NCI-H1436 treated with DMSO at 0.1 percent for 48 hours (cell line): ENCODE measurements around the gene PTPN3.
"Not testable (repeated sequence)": the region's sequence is repeated elsewhere in the genome, so short reads cannot be mapped to it uniquely, and the experiment has no call there.

ENCODE experiments used
- DNase-seq: peaks from one replicate; lab custom pipeline; 2025; lab: John Stamatoyannopoulos, UW

Gene PTPN3

GRCh38 chr9:109391176-109391575, 106.9 kb downstream of the PTPN3 start:
- no peak for DNase-seq

DNA sequence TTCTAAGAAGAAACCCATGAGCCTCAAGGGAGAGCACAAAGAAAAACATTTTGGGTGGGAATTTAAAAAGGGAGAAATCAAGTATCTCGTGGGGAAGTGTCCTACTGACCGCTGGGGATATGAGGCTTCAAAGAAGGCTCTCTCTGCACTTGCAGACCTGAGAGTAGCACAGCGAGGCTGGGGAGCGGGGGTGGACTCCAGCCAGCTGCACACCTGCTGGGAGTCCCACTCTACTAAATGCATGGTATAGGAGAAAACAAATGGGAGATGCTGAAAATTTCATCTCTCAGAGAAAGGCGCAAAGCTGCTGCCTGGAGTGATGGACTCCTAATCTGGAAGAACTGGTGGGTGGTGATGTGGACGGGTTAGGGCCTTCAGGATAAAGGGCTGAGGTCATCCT, 110.3 kb downstream of the PTPN3 start:
- no peak for DNase-seq

DNA sequence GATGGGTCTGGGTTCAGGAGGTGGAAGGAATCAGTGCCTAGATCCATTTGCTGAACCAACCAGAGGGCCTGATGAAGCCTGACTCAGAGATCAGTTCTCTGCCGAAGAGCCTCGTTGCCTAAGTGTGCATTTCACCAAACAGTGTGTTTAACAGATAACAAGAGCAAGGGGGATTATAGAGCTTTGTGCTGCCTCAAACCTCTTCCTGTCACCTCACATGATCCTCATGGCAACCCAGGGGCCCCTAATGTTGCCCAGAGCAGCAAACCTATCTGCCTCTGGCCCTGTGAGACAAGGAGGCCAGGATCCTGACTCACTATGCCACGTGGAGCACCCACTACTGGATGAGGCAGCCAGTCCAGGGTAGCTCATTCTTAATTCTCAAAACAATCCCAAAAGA, 110.9 kb downstream of the PTPN3 start:
- DNase-seq: no peak

DNA sequence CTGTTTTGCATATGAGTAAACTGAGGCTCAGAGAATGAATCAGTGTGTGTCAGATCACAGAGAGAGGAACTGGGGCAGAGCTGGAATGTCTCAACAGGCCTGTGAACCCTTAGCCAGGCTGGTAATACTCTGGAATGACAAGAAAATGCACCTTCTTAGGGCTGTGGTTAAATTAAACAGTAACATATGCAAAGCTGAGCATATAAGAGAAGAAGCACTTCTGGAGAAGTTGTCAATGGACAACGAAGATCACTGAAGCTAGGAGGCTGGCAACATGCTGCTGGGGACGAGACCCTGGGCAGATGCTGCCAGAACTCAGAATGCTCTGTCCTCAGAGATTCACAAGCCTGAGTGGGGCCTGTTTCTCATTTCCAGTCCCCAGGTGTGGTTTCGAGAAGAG, 112.6 kb downstream of the PTPN3 start:
- no peak for DNase-seq

DNA sequence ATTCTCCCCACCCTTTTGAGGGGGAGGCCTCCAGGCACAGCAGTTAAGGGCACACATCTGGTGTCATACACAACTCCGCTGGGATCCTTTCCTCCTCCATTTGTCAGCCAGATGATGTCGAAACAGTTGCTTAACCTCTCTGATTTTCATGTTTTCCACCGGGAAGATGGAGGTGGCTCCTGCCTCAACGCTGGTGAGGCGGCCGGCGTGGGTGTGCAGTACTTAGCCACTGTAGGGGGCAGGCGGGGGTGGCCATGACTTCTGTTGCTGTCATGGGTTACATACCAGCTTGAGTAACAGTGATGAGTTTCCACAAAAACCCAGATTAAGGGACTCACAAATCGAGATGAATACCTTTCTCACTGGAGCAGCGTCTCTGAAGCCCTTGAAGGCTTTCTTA, 114.2 kb downstream of the PTPN3 start:
- no peak for DNase-seq

DNA sequence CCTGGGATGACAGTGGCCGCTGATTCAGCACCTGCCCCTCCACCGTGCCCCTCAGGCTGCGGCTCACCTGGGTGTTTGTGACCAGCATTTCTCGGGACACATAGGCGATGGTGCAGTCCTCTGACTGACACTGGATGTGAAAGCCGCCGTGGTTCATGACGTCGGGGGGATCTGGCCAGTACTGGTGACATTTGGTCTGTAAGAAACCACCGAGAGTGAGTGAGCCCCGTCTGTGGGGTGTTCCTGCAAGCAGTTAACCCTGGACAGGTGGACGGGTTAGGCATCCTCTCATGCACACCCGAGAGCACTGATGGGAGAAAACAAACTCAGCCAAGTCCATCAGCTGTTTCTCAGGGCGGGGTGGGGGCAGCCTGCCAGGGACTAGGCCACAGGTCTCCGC, 114.8 kb downstream of the PTPN3 start:
- DNase-seq: no peak

- DNase-seq: no peak
Observed at GRCh38 chr9:109382585-109382984, 115.5 kb downstream of the PTPN3 start.

DNA sequence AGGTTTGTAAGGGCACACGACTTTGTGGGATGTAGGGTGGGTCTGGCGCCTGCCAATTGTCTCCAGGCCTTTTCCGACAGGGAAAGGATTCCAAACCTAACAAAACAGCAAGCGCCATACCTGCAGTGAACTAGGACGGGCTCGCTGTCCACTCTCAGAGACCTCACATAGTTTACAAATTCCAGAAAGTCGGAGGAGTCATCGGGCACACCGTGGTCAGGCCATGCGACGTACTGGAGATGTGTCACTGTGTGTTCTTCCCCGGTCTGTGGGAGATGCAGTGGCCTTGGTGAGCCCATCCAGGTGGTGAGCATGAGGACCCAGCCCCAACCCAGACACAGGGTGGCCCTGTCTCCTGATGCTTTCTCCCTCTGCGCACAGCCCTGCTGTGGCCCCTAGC, 115.9 kb downstream of the PTPN3 start:
- DNase-seq: no peak

DNA sequence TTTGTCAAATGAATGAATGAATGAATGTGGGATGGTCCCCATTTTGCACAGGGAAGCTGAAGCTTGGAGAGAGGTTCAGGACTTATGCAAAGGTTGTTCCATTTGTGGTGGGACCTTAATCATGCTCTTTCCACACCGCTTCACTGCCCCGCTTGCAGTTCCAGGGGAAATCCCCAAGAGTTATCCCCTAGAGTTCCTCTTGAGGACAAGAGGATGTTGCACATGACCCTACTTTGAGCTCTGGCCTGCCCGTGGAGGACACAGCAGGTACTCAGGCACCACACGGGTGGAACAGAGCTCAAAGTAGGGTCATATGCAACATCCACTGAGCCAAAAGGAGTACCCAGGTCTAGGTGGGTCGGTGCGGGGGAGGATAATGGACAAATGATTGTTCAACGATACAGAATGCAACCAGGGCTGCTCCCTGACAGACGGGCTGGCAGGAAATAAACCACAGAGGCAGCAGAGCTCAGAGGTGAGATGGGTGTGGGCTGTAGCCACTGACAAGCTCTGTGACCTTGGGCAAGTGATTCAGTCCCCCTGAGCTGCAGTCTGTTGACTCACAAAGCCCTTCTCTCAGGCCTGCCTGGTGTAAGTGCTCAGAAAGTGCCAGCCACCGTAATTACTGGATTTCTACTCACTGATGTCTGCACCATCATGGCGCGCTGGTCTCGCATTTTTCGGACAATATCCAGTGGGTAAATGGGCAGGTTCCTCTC, 116.9 kb downstream of the PTPN3 start:
- no peak for DNase-seq

GRCh38 chr9:109379513-109379912, 118.6 kb downstream of the PTPN3 start:
- DNase-seq: no peak

DNA sequence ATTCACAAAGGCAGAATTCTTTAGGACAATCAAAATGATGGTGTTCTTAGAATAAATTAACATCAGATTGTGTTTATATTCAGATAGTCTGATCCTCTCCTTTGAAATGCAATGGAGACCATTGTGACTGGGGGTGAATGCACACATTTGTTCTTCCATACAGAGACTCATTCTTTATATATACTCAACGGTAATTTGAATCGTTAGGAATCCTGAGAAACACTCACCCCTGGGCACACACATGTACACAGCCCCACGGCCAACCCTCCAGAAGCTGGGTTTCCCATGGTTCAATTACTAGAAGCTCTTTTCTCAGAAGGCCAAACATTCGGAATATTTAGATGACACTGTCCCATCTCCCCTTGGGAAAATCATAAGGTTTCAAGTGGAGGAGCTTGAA, 119.8 kb downstream of the PTPN3 start:
- no peak for DNase-seq

DNA sequence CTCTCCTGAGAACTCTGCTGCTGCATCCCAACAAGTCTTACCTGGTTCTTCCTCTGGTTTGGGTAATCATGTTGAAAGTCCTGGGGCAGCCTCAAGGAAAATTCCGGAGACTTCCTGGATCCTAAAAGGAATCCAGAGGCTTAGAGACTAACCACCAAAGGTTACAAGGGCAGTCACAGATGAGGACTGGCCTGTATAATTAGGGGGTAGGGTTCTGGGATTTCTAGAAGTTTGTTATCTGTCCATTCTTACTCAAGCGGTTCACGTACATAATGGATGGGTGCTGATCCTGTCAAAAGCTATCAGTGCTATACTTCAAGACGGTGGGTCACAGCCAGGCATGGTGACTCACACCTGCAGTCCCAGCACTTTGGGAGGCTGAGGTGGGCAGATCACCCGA, 125.9 kb downstream of the PTPN3 start:
- DNase-seq: no peak

GRCh38 chr9:109371374-109371773, 126.7 kb downstream of the PTPN3 start:
- no peak for DNase-seq

- DNase-seq: no peak
Observed at GRCh38 chr9:109369285-109369684, 128.8 kb downstream of the PTPN3 start.

GRCh38 chr9:109360771-109361170, 137.3 kb downstream of the PTPN3 start:
- no peak for DNase-seq

DNA sequence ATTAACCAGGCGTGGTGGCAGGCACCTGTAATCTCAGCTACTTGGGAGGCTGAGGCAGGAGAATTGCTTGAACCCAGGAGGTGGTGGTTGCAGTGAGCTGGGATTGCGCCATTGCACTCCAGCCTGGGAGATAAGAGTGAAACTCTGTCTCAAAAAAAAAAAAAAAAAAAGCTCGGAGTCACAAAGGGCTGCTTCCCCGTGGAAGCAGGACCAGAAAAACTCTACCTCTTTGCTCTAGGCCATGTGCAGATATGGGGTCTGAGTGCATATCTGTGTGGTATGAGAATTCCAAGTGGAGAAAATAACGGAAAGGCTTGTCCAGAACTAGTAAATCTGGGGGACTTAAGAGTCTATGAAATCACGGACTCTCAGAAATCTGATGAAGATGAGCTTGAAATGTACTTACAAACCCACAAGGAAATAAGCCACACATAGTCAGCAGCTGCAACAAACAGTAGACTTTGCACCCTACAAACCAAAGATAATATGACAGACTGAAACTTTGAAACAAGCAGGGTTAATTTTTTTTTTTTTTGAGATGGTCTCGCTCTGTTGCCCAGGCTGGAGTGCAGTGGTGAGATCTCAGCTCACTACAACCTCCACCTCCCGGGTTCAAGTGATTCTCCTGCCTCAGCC, 139.0 kb downstream of the PTPN3 start:
- DNase-seq: not testable (repeated sequence)

DNA sequence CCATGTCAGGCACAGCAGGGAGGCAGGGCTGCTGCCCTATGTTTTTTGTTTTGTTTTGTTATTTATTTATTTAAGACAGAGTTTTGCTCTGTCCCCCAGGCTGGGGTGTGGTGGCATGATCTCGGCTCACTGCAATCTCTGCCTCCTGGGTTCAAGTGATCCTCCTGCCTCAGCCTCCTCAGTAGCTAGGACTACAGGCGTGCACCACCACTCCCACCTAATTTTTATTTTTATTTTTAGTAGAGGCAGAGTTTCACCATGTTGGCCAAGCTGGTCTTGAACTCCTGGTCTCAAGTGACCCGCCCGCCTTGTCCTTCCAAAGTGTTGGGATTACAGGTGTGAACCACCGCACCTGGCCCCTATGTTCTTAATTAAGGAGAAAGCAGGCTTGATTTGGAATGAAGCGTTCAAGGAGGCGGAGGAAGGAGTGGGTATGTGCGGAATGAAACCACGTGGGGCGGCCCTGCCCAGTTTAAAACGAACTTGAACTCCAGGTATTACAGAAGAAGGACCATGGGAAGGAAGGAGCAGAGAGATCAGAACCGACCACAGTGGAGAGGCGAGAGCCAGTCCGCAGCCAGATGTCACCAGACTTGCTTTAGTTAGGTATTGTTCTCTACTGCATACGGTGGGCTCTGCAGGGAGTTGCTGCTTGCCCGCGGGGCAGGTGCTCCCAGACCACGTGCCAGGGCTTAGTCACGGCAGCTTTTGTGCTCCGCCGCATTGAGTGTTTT, 142.4 kb downstream of the PTPN3 start:
- DNase-seq: no peak

- no peak for DNase-seq
Observed at GRCh38 chr9:109354190-109354589, 143.9 kb downstream of the PTPN3 start.

DNA sequence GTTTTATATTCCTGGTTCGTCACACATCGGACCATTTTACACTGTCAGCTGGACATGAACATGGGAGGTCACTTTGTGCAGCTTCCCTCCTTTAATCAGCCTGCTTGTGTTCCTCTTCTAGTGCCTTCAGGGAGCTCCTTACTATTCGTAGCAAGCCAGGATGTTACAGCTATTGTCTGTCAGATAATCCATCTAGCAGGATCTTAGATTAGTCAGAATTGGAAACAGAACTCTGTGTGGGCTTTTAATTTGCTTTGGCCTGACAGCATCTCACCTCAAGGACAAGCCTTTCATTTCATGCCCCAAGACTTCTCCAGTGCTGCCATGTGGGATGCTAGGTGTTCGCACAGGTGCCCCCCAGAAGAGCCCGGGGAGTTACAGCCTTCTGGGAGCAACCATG, 147.1 kb downstream of the PTPN3 start:
- no peak for DNase-seq

- DNase-seq: peak; percentile 16
Observed at GRCh38 chr9:109349421-109349846, 148.7 kb downstream of the PTPN3 start.

DNA sequence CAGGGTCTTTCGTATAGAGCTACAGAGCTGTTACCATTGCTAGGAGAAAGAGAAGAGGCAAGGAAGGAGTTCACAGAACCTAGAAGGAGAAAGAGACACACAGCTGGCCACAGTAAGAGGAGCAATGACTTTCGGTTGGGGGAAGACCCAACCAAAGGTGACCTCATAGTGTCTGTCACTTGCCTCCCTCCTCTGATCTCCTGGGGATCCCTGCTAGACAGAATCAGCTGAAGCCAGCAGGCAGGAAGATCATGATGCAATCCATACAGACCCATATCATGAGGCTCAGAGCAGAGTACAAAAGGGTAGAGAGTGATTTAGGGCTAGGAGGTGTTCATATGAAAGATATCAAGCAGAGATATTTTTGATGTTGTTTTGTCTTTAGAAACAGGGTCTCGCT, 151.2 kb downstream of the PTPN3 start:
- DNase-seq: no peak

DNA sequence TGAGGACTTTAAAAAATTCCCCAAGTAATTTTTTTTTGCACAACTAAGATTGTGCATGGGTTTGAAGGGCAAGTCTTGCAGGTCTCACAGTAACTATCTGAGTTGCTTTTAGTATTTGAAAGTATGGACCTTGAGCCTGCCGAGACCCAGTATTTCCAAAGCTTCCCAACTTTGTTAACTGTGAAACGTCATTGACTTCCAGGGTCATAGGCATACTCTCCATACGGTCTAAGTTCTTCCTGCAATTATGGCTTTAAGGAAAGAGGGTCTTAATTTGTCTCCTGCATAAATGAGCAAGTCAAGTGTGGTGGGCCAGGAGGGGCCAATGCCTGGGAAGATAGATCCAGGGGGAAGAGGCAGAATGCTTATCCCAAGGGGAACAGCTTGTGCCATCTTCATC, 153.2 kb downstream of the PTPN3 start:
- no peak for DNase-seq

- DNase-seq: no peak
Observed at GRCh38 chr9:109342878-109343277, 155.2 kb downstream of the PTPN3 start.
